ENCODE results near the gene CDH4. TPM values are rescaled to one million over a fixed set of nuclear protein-coding genes. Genes with fewer than 3 reads are reported as not detected.

Gene CDH4
- total RNA-seq, 1 donor from 2014 or later, result 2.9 TPM

DNA sequence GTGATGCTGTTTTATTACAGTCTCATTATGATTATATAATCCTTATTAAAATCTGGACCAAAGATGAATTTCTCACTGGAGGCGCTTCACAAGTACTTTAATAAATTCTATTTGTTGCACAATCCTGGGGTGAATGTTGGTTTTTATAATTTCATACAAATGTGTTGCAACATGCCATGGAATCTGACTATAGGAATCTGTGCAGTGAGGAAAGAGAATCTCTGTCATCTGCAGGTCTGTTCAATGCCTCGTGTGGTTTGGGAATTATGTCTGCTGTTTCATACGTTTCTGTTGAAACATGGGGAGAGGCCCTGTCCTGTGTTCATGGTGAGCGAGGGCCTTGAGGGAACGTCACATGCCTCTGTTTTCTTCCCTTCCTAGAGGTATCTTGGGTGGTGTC, 277.3 kb downstream of the CDH4 start:
- H3K79me2 ChIP-seq (ENCODE audit: low read depth), result no peaks in the 10 kb centered on the region
- Mint-ChIP-seq H3K4me3 (no peak overlapping the region), H3K9me3 (no peaks in the 10 kb centered on the region), H3K27me3 (ENCODE audit: insufficient read depth, low read depth) (peaks cover 12% of the 10 kb centered on the region), H3K36me3 (no peaks in the 10 kb centered on the region), H3K27ac (no peak overlapping the region), H3K4me1 (peaks cover 21% of the 10 kb centered on the region)
- no peak overlapping the region for H3K4me3 ChIP-seq
- no peak overlapping the region for H3K4me2 ChIP-seq
- TF ChIP-seq CTCF (IDR thresholded peaks at IDR 0.05) (no peak), EZH2phosphoT487 (IDR thresholded peaks at IDR 0.05) (no peak), EZH2 (IDR thresholded peaks at IDR 0.05) (no peak)
- DNase-seq (ENCODE audit: low spot score), result no peak
- H3K36me3 ChIP-seq, result no peaks in the 10 kb centered on the region
- H3K9me3 ChIP-seq (ENCODE audit: low read depth), result no peaks in the 10 kb centered on the region
- no peak overlapping the region for H2AFZ ChIP-seq (replicated peaks)
- peaks cover 18% of the 10 kb centered on the region for H4K20me1 ChIP-seq (ENCODE audit: low read depth)
- no peak overlapping the region for H3K27ac ChIP-seq
- no peaks in the 10 kb centered on the region for H3K27me3 ChIP-seq
- no peak overlapping the region for H3K9ac ChIP-seq
- no peaks in the 10 kb centered on the region for H3F3A ChIP-seq (ENCODE audit: low read depth)
- no peaks in the 10 kb centered on the region for H3K4me1 ChIP-seq

DNA sequence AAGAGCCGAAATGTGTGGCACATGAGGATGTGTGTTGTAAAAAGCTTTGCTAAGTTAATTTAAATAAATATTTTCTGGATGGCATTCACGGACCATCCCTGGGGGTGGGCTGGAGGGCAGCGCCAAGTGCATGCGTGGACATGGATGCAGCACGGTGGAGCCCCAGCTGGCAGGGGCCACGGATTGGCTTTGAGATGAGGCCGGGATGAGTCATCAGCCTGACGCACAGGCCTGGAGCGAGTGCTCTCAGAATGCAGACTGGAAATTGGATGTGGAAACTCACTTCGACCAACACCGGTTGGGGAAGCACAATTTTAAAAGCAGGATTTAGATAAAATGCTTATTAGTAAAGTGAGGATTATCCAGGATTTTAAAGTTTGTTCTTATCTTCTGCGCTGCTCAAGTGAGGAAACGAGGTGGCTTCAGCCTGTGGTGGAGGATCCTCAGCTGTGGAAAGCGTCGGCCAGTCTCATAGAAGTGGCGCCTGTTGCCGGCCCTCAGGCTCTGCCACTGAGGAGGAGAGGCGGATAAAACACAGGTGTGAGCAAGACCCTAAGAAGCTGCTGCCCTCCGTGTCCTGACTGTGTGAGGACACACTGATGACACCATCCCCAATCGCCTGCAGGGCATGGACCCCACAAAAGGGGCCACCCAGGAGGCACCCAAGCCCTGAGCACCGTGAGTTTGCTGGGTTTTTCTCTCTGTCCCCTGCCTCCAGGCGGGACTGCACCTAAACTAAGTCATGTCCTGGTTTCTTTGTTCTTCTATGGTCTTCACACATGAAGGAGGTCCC, 279.7 kb downstream of the CDH4 start:
- no peaks in the 10 kb centered on the region for H3K27me3 ChIP-seq
- Mint-ChIP-seq H3K4me3 (no peak overlapping the region), H3K27ac (no peak overlapping the region), H3K36me3 (no peaks in the 10 kb centered on the region), H3K27me3 (ENCODE audit: insufficient read depth, low read depth) (peaks cover 15% of the 10 kb centered on the region), H3K9me3 (no peaks in the 10 kb centered on the region), H3K4me1 (peaks cover 10% of the 10 kb centered on the region)
- no peak overlapping the region for H2AFZ ChIP-seq (replicated peaks)
- no peaks in the 10 kb centered on the region for H3K36me3 ChIP-seq
- no peak overlapping the region for H3K27ac ChIP-seq
- H3K4me1 ChIP-seq, result no peaks in the 10 kb centered on the region
- no peak for TF ChIP-seq CTCF (IDR thresholded peaks at IDR 0.05)
- no peak for TF ChIP-seq EZH2phosphoT487 (IDR thresholded peaks at IDR 0.05)
- TF ChIP-seq EZH2 (IDR thresholded peaks at IDR 0.05), result no peak
- H3K9me3 ChIP-seq (ENCODE audit: low read depth), result no peaks in the 10 kb centered on the region
- H3K4me3 ChIP-seq, result no peak overlapping the region
- no peak for DNase-seq (ENCODE audit: low spot score)
- H3K4me2 ChIP-seq, result no peak overlapping the region
- H3K9ac ChIP-seq, result no peak overlapping the region
- peaks cover 18% of the 10 kb centered on the region for H4K20me1 ChIP-seq (ENCODE audit: low read depth)
- no peaks in the 10 kb centered on the region for H3K79me2 ChIP-seq (ENCODE audit: low read depth)
- no peaks in the 10 kb centered on the region for H3F3A ChIP-seq (ENCODE audit: low read depth)

DNA sequence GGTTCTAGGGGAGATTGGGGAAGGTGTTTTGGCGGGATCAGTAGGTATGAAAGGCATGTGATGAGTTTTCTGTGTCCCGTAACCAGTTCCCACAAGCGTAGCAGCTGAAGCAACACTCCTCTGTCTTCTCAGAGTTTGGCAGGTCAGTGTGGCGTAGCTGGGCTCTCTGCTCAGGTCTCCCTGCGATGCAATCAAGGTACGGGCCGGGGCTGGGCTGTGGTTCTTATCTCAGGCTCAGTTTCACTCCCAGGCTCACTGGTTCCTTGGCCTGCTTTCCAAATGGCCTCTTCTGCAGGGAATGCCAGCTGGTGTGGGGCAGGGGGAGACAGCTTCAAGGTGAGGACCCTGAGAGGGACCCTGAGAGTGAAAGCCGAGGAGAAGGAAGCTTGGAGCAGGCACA, 280.7 kb downstream of the CDH4 start:
- H3K4me1 Mint-ChIP-seq, result peaks cover 15% of the 10 kb centered on the region
- H3K27me3 Mint-ChIP-seq (ENCODE audit: insufficient read depth, low read depth), result peaks cover 15% of the 10 kb centered on the region
- H3K4me3 Mint-ChIP-seq, result no peak overlapping the region
- no peak for DNase-seq (ENCODE audit: low spot score)
- Histone ChIP-seq H3K36me3 (no peaks in the 10 kb centered on the region), H3F3A (ENCODE audit: low read depth) (no peaks in the 10 kb centered on the region), H3K4me1 (no peaks in the 10 kb centered on the region), H3K9me3 (ENCODE audit: low read depth) (no peaks in the 10 kb centered on the region), H4K20me1 (ENCODE audit: low read depth) (peaks cover 18% of the 10 kb centered on the region), H3K79me2 (ENCODE audit: low read depth) (no peaks in the 10 kb centered on the region), H3K9ac (no peak overlapping the region), H3K27me3 (no peaks in the 10 kb centered on the region), H3K4me2 (no peak overlapping the region), H3K27ac (no peak overlapping the region), H3K4me3 (no peak overlapping the region), H2AFZ (replicated peaks) (no peak overlapping the region)
- H3K36me3 Mint-ChIP-seq, result no peaks in the 10 kb centered on the region
- no peaks in the 10 kb centered on the region for H3K9me3 Mint-ChIP-seq
- no peak for TF ChIP-seq CTCF (IDR thresholded peaks at IDR 0.05)
- TF ChIP-seq EZH2 (IDR thresholded peaks at IDR 0.05), result no peak
- no peak for TF ChIP-seq EZH2phosphoT487 (IDR thresholded peaks at IDR 0.05)
- no peak overlapping the region for H3K27ac Mint-ChIP-seq

Data from neural progenitor cell (in vitro differentiated cells).